Activated CD8-positive, alpha-beta memory T cell treated with anti-CD3 and anti-CD28 coated beads, Interleukin-2, amount 10 ng/mL, durations not matched to agents 7 days and 5 days (primary cell): ENCODE results near the gene IYD. TPM values are rescaled to one million over a fixed set of nuclear protein-coding genes. Genes with fewer than 3 reads are reported as not detected.

Source experiments
- ATAC-seq: fragments of 150-1000 bp; cut with Tn5 transposase; one replicate; pipeline ENCODE4 v1.10.0; 2021; ENCODE audit warnings: moderate library complexity
- CTCF ChIA-PET: fragments of 350-600 bp; sonication (Branson Sonifier 250); formaldehyde crosslinking; loops from one replicate; lab custom pipeline; 2021; ENCODE audit warnings: antibody characterized with exemption; lab: Charles Lee
- DNase-seq: peaks from one replicate; pipeline ENCODE4 v3.0.0-alpha.2; 2020
- H3K27ac Mint-ChIP-seq: one replicate; pipeline ENCODE4 v1.8.0; 2021; ENCODE audit warnings: mild to moderate bottlenecking, mixed read lengths
- H3K27me3 Mint-ChIP-seq: one replicate; pipeline ENCODE4 v1.8.0; 2021; ENCODE audit warnings: mixed read lengths
- H3K36me3 Mint-ChIP-seq: one replicate; pipeline ENCODE4 v1.8.0; 2021; ENCODE audit warnings: mild to moderate bottlenecking, mixed read lengths
- H3K4me1 Mint-ChIP-seq: one replicate; pipeline ENCODE4 v1.8.0; 2021; ENCODE audit warnings: mixed read lengths
- H3K4me3 Mint-ChIP-seq: one replicate; pipeline ENCODE4 v1.8.0; 2021; ENCODE audit warnings: mild to moderate bottlenecking, moderate library complexity, mixed read lengths
- H3K9me3 Mint-ChIP-seq: one replicate; pipeline ENCODE4 v1.8.0; 2022; ENCODE audit warnings: low read depth, mixed read lengths
- total RNA-seq, 2 experiments: library from RNA; stranded (reverse); gene quantifications; one replicate each; pipeline ENCODE4 v1.2.3, GENCODE V29; 2021

Gene IYD
- total RNA-seq, 2 experiments from 2014 or later, result not detected

DNA sequence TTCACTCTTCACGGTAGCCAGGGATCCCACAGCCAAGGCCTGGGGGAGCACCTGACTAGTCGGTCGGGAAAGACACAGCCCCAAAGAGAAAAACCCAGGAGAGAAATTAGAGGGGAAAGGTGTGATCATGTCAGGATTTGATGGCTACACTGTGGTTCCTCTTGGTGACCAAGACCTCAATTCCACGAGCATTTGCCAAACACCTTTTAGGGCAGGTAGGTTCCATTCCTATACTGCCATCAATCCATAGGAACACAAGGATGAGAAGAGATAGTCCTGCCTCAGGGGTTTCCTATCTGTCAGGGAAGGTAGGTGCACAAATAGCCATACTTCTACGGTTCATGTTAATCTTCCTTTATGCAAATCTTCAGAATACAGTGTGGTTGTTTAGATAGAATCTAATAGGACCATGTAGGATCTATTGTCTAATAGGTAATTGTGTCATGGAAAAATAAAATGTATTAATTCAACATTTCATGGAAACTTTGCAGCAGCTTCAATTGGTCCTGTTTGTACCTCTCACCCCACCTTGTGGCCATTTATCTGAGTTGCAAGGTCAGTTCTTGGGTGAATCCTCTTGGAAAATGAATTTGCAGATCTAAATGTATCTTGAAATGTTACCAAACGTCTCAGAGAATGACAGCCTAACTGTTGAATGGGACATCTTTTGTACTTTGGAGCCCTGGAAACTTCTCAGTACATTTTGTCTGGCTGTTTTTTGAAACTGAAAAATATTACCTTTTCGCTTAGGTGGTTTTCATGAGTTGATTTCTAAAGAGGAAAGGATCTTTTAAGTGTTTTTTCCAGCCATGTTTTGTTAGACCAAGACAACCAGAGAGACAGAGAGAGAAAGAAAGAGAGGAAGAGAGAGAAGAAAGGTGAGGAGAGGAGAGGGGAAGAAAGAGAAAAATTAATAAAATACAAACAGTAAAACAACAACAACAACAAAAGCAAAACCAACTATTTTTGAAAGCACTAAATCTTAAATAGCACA is 33.7 kb upstream of the IYD start:
- ATAC-seq (no peak), DNase-seq (peak; percentile 58)
- Mint-ChIP-seq H3K27ac (no peak overlapping the region), H3K4me1 (peaks cover 1% of the 10 kb centered on the region), H3K4me3 (no peak overlapping the region), H3K27me3 (peaks cover 13% of the 10 kb centered on the region), H3K36me3 (no peaks in the 10 kb centered on the region), H3K9me3 (no peaks in the 10 kb centered on the region)
- CTCF ChIA-PET, result interaction anchor here (1.0 to 1.8 kb wide), 6 partner anchors 66 to 480 kb away, joined by 3 to 21 read pairs (median 3); no protein-coding TSS in a partner anchor

DNA sequence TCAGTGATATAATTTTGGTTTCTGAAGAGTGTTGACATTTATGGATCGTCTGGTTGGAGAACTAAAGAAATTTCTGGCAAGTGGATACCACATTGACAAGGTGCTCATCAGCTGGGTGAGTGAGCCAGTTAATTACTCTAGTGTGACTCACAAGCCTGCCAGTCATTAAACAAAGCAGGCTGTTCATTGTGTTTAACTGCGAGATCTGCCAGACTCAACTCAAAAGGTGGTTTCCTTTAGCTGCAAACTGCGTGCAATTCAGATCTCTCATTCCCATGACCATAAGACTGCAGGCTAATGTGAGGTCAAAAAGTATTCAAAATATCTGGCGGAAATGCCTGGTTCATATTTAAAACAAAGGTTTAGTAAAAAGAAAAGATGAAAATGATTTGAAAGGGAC is 32.5 kb upstream of the IYD start:
- H3K4me3 Mint-ChIP-seq, result no peak overlapping the region
- H3K36me3 Mint-ChIP-seq, result no peaks in the 10 kb centered on the region
- H3K4me1 Mint-ChIP-seq, result peaks cover 1% of the 10 kb centered on the region
- no peaks in the 10 kb centered on the region for H3K9me3 Mint-ChIP-seq
- DNase-seq (no peak), ATAC-seq (no peak)
- peaks cover 23% of the 10 kb centered on the region for H3K27me3 Mint-ChIP-seq
- CTCF ChIA-PET, result interaction anchor here (0.8 to 2.3 kb wide), 3 partner anchors 23 to 265 kb away, joined by 3 to 14 read pairs (median 3); no protein-coding TSS in a partner anchor
- H3K27ac Mint-ChIP-seq, result no peak overlapping the region

- peaks cover 25% of the 10 kb centered on the region for H3K27me3 Mint-ChIP-seq
- no peak for DNase-seq
- H3K4me1 Mint-ChIP-seq, result peaks cover 1% of the 10 kb centered on the region
- CTCF ChIA-PET, result interaction anchor here (0.8 to 2.3 kb wide), 3 partner anchors 22 to 265 kb away, joined by 3 to 14 read pairs (median 3); no protein-coding TSS in a partner anchor
- no peak overlapping the region for H3K4me3 Mint-ChIP-seq
- ATAC-seq, result no peak
- no peaks in the 10 kb centered on the region for H3K36me3 Mint-ChIP-seq
- H3K27ac Mint-ChIP-seq, result no peak overlapping the region
- no peaks in the 10 kb centered on the region for H3K9me3 Mint-ChIP-seq
Observed at GRCh38 chr6:150336708-150337107, 32.1 kb upstream of the IYD start.

GRCh38 chr6:150342126-150342525 is 26.7 kb upstream of the IYD start:
- H3K27me3 Mint-ChIP-seq, result peaks cover 38% of the 10 kb centered on the region
- no peak overlapping the region for H3K27ac Mint-ChIP-seq
- H3K4me1 Mint-ChIP-seq, result no peaks in the 10 kb centered on the region
- no peak overlapping the region for H3K4me3 Mint-ChIP-seq
- DNase-seq (no peak), ATAC-seq (no peak)
- CTCF ChIA-PET, result interaction anchor here (1.2 kb wide), 1 partner anchor 52 kb away, joined by 6 read pairs; no protein-coding TSS in a partner anchor
- H3K9me3 Mint-ChIP-seq, result no peaks in the 10 kb centered on the region
- no peaks in the 10 kb centered on the region for H3K36me3 Mint-ChIP-seq

- DNase-seq, result no peak
- Mint-ChIP-seq H3K4me1 (no peaks in the 10 kb centered on the region), H3K36me3 (no peaks in the 10 kb centered on the region), H3K27me3 (peaks cover 35% of the 10 kb centered on the region), H3K4me3 (no peak overlapping the region), H3K9me3 (no peaks in the 10 kb centered on the region), H3K27ac (no peak overlapping the region)
- ATAC-seq, result no peak
- CTCF ChIA-PET, result interaction anchor here (1.2 to 1.8 kb wide), 2 partner anchors 51 to 263 kb away, joined by 5 to 6 read pairs; no protein-coding TSS in a partner anchor
Observed at GRCh38 chr6:150343434-150343833, 25.4 kb upstream of the IYD start.

DNA sequence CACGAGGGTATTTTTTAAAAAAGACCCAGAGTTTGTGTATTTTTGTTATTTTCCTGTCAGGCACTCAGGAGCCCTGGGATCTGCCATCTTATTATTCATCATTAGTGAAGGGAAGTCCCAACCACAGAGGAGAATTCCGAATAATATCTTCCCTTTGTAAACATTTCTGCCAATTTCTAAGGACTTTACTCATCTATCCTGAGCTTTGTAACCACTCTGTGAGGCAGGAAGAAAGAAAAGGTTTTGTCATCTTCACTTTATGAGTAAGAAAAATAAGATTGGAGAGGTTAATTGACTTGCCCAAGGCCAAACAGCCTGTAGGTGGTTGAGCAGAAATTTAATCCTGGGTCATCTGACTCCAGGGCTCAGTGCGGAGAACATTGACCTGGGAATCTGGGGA is 23.0 kb upstream of the IYD start:
- CTCF ChIA-PET, result no interaction called here
- ATAC-seq (no peak), DNase-seq (no peak)
- H3K9me3 Mint-ChIP-seq, result no peaks in the 10 kb centered on the region
- no peak overlapping the region for H3K27ac Mint-ChIP-seq
- H3K36me3 Mint-ChIP-seq, result no peaks in the 10 kb centered on the region
- no peaks in the 10 kb centered on the region for H3K4me1 Mint-ChIP-seq
- H3K27me3 Mint-ChIP-seq, result peaks cover 29% of the 10 kb centered on the region
- H3K4me3 Mint-ChIP-seq, result no peak overlapping the region

DNA sequence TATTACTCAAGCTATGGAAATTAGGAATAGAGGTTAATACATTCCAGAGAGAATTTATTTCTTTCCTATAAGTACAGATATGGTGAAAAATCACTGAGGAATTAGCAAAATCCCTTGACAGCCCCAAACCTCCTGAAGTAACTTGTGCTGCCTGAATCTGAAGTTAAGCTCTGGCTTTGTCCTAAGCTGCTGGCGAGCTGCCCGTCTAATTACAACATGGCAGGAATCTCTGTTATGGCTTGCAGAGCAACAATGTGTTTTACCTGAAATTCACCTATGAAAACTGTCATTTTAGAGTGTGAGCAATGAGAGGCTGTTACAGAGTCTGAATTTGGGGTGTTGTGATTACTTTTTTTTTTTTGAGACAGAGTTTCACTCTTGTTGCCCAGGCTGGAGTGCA is 22.5 kb upstream of the IYD start:
- H3K4me1 Mint-ChIP-seq, result no peaks in the 10 kb centered on the region
- no peak overlapping the region for H3K27ac Mint-ChIP-seq
- ATAC-seq (no peak), DNase-seq (no peak)
- no peaks in the 10 kb centered on the region for H3K36me3 Mint-ChIP-seq
- no peaks in the 10 kb centered on the region for H3K9me3 Mint-ChIP-seq
- CTCF ChIA-PET, result no interaction called here
- no peak overlapping the region for H3K4me3 Mint-ChIP-seq
- H3K27me3 Mint-ChIP-seq, result peaks cover 24% of the 10 kb centered on the region

DNA sequence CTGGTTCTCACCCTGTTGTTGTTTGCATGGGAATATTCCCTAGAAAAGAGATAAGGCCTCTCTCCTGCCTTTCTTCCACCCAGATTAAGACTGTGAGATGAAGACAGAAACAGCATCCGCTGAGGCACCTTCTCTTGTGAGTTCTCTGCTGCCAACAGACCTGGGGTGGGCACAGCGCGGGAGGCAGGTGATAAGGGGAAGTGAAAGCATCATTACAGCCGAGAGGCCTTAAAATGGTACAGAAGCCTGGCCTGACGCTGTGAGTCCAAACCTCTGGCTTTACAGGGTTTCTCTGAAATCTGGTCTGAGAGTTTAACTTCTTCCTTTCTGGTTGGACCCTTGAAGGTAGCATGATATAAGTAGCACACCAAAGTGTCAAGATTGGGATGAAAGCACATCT is 21.0 kb upstream of the IYD start:
- Mint-ChIP-seq H3K27ac (no peak overlapping the region), H3K36me3 (no peaks in the 10 kb centered on the region), H3K27me3 (peaks cover 21% of the 10 kb centered on the region), H3K9me3 (no peaks in the 10 kb centered on the region), H3K4me1 (peaks cover 6% of the 10 kb centered on the region), H3K4me3 (no peak overlapping the region)
- CTCF ChIA-PET, result no interaction called here
- DNase-seq, result no peak
- ATAC-seq, result no peak

- Mint-ChIP-seq H3K9me3 (no peaks in the 10 kb centered on the region), H3K4me3 (no peak overlapping the region), H3K4me1 (peaks cover 6% of the 10 kb centered on the region), H3K27me3 (peaks cover 8% of the 10 kb centered on the region), H3K27ac (no peak overlapping the region), H3K36me3 (no peaks in the 10 kb centered on the region)
- CTCF ChIA-PET, result interaction anchor here (1.4 kb wide), 1 partner anchor 46 kb away, joined by 5 read pairs; no protein-coding TSS in a partner anchor
- ATAC-seq (no peak), DNase-seq (no peak)
Observed at GRCh38 chr6:150349546-150349945, 19.3 kb upstream of the IYD start.

- CTCF ChIA-PET, result interaction anchor here (1.2 kb wide), 1 partner anchor 273 kb away, joined by 3 read pairs; no protein-coding TSS in a partner anchor
- Mint-ChIP-seq H3K27me3 (peaks cover 5% of the 10 kb centered on the region), H3K4me3 (no peak overlapping the region), H3K9me3 (no peaks in the 10 kb centered on the region), H3K36me3 (no peaks in the 10 kb centered on the region), H3K27ac (no peak overlapping the region), H3K4me1 (peaks cover 6% of the 10 kb centered on the region)
- no peak for ATAC-seq
- DNase-seq, result no peak
Observed at GRCh38 chr6:150352321-150353296, 16.2 kb upstream of the IYD start.

GRCh38 chr6:150353445-150353844 is 15.4 kb upstream of the IYD start:
- ATAC-seq (no peak), DNase-seq (no peak)
- Mint-ChIP-seq H3K36me3 (no peaks in the 10 kb centered on the region), H3K9me3 (no peaks in the 10 kb centered on the region), H3K4me3 (no peak overlapping the region), H3K27me3 (peaks cover 6% of the 10 kb centered on the region), H3K27ac (no peak overlapping the region), H3K4me1 (peaks cover 6% of the 10 kb centered on the region)
- CTCF ChIA-PET, result no interaction called here

DNA sequence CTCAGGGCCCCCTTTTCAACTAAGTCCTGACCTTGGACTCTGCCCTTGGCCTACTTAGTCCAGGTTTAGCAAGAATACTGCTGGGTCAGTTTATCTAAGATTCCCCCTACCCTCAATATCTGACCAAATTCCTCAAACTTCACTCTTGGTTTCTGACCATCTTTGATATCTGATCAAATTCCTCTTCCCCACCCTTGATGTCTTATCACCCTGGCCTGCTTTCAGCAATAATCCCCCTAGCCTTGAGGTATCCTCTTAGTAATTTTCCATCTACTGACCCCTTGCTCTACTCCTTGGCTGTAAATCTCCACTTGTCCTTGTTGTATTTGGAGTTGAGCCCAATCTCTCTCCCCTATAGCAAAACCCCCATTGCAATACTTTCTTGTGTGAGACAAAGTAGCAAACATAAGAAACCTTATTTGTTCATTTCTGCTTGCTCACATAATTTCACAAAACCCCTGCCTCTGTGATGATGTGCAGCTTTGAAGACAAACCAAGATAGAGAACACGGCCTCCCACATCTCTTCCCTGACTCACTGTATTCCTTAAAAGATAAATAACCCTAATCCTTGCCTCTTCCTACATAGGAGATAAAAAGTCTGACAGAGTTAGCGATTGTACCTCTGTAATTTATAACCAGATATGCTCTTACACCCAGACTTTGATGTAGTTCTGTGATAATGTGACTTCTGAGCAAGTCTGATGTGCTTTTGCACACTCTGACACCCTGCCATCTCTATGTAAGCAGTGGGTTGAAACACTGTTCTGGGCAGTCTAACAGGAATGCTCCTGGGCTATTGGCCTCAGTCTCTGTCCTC is 13.8 kb upstream of the IYD start:
- DNase-seq, result no peak
- CTCF ChIA-PET, result no interaction called here
- H3K4me1 Mint-ChIP-seq, result peaks cover 6% of the 10 kb centered on the region
- no peak overlapping the region for H3K4me3 Mint-ChIP-seq
- no peaks in the 10 kb centered on the region for H3K9me3 Mint-ChIP-seq
- no peaks in the 10 kb centered on the region for H3K36me3 Mint-ChIP-seq
- ATAC-seq, result no peak
- no peak overlapping the region for H3K27ac Mint-ChIP-seq
- H3K27me3 Mint-ChIP-seq, result peaks cover 9% of the 10 kb centered on the region
